ENCODE results near the gene MEF2C. TPM values are rescaled to one million over a fixed set of nuclear protein-coding genes. Genes with fewer than 3 reads are reported as not detected.

MEF2C gene
- total RNA-seq, 1 donor from 2014 or later = 0.26 TPM

DNA sequence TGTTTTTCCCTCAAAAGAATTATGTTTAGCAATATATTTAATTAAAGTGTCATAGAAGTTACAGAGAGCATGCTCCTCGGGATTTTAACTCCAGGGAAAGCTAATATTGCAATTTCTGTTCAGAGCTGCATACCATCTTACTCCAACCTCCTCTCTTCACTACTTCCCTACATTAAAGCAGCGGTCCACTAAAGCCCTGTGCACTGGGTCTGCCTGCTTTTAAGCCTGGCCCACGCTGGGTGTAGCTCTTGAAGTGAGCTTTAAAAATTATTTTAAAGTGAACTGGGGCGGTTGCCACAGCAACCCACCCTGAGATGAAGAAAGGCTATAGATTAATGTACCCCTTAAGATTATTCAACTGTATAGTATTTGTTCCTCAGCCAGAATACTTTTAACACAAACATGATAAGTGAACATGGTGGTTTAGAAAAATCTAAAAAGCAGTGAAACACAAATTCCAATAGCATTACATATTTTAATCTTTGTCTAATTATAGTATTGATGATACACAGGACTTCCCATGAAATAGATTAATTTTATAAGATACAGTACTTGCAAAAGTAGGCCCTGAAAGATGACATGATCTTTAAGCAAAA lies 3.9 kb upstream of the MEF2C start:
- Histone ChIP-seq H3F3A (ENCODE audit: low read depth) (peaks cover 34% of the 10 kb centered on the region), H3K4me2 (no peak overlapping the region), H3K4me3 (no peak overlapping the region), H3K36me3 (no peaks in the 10 kb centered on the region), H3K9ac (no peak overlapping the region), H2AFZ (replicated peaks) (no peak overlapping the region), H3K79me2 (ENCODE audit: low read depth) (no peaks in the 10 kb centered on the region), H3K27me3 (peaks cover 91% of the 10 kb centered on the region), H4K20me1 (ENCODE audit: low read depth) (no peaks in the 10 kb centered on the region), H3K27ac (no peak overlapping the region), H3K4me1 (peaks cover 15% of the 10 kb centered on the region), H3K9me3 (ENCODE audit: low read depth) (no peaks in the 10 kb centered on the region)
- DNase-seq (ENCODE audit: low spot score) = no peak
- TF ChIP-seq EZH2phosphoT487 (IDR thresholded peaks at IDR 0.05) (no peak), EZH2 (IDR thresholded peaks at IDR 0.05) (no peak)
- TF ChIP-seq, protein P1, sequence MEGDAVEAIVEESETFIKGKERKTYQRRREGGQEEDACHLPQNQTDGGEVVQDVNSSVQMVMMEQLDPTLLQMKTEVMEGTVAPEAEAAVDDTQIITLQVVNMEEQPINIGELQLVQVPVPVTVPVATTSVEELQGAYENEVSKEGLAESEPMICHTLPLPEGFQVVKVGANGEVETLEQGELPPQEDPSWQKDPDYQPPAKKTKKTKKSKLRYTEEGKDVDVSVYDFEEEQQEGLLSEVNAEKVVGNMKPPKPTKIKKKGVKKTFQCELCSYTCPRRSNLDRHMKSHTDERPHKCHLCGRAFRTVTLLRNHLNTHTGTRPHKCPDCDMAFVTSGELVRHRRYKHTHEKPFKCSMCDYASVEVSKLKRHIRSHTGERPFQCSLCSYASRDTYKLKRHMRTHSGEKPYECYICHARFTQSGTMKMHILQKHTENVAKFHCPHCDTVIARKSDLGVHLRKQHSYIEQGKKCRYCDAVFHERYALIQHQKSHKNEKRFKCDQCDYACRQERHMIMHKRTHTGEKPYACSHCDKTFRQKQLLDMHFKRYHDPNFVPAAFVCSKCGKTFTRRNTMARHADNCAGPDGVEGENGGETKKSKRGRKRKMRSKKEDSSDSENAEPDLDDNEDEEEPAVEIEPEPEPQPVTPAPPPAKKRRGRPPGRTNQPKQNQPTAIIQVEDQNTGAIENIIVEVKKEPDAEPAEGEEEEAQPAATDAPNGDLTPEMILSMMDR (IDR thresholded peaks at IDR 0.05) = no peak
- no peak overlapping the region for H3K27ac Mint-ChIP-seq
- no peaks in the 10 kb centered on the region for H3K9me3 Mint-ChIP-seq
- H3K4me3 Mint-ChIP-seq = no peak overlapping the region
- H3K4me1 Mint-ChIP-seq = peaks cover 19% of the 10 kb centered on the region
- H3K27me3 Mint-ChIP-seq (ENCODE audit: insufficient read depth, low read depth) = peaks cover 18% of the 10 kb centered on the region
- H3K36me3 Mint-ChIP-seq = no peaks in the 10 kb centered on the region

DNA sequence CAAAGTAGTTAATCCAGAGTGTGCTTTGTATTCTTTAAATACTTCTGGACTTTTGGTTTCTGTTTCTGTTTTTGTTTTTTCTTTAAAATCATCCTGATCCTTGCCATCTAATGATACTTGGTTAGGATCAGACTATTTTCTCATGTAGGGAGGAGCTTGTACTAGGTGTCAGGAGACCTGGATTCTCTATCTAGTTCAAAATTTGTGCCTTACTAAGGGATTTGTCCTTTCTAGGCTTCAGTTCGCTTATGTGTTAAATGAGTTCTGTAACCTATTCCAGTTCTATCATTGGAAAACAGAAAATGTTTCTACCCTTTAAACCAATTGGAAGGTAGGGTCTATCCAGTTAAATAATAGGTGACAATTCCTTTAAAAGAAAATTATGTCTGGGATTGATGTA lies 3.3 kb upstream of the MEF2C start:
- Histone ChIP-seq H3K9me3 (ENCODE audit: low read depth) (no peaks in the 10 kb centered on the region), H3K9ac (no peak overlapping the region), H3K79me2 (ENCODE audit: low read depth) (no peaks in the 10 kb centered on the region), H3K4me1 (peaks cover 15% of the 10 kb centered on the region), H3K27me3 (peaks cover 97% of the 10 kb centered on the region), H3K27ac (no peak overlapping the region), H3F3A (ENCODE audit: low read depth) (peaks cover 38% of the 10 kb centered on the region), H3K36me3 (no peaks in the 10 kb centered on the region), H3K4me2 (no peak overlapping the region), H2AFZ (replicated peaks) (no peak overlapping the region), H3K4me3 (no peak overlapping the region), H4K20me1 (ENCODE audit: low read depth) (no peaks in the 10 kb centered on the region)
- peaks cover 18% of the 10 kb centered on the region for H3K27me3 Mint-ChIP-seq (ENCODE audit: insufficient read depth, low read depth)
- H3K27ac Mint-ChIP-seq = no peak overlapping the region
- H3K9me3 Mint-ChIP-seq = no peaks in the 10 kb centered on the region
- no peak for TF ChIP-seq EZH2phosphoT487 (IDR thresholded peaks at IDR 0.05)
- no peak for TF ChIP-seq EZH2 (IDR thresholded peaks at IDR 0.05)
- TF ChIP-seq, protein P1 (IDR thresholded peaks at IDR 0.05) = no peak
- H3K4me1 Mint-ChIP-seq = peaks cover 19% of the 10 kb centered on the region
- no peaks in the 10 kb centered on the region for H3K36me3 Mint-ChIP-seq
- DNase-seq (ENCODE audit: low spot score) = no peak
- H3K4me3 Mint-ChIP-seq = no peak overlapping the region

DNA sequence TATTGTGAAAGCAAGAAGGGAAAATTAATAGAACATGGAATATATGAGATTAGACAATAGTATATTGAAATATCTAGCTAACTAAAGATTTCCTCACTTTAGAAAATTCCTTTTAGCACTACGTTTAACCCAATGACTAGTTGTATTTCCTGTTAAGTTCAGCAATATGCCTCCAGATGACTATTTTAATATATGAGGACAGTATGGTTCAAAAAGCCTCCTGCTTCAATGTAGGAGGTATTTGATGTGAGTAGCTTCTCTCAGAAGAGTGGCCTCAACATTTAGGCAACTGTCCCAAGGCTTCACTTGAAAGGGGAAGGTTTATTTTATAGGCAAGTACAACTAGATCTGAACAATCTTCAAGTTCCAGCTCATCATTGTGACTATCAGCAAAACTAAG lies 2.0 kb upstream of the MEF2C start:
- H3K4me2 ChIP-seq = no peak overlapping the region
- Mint-ChIP-seq H3K36me3 (no peaks in the 10 kb centered on the region), H3K9me3 (no peaks in the 10 kb centered on the region), H3K4me3 (peak overlapping the region; percentile 94), H3K4me1 (peaks cover 19% of the 10 kb centered on the region), H3K27me3 (ENCODE audit: insufficient read depth, low read depth) (peaks cover 14% of the 10 kb centered on the region), H3K27ac (no peak overlapping the region)
- no peak for DNase-seq (ENCODE audit: low spot score)
- H2AFZ ChIP-seq (replicated peaks) = no peak overlapping the region
- peaks cover 15% of the 10 kb centered on the region for H3K4me1 ChIP-seq
- TF ChIP-seq EZH2phosphoT487 (IDR thresholded peaks at IDR 0.05) = no peak
- TF ChIP-seq, protein P1 (IDR thresholded peaks at IDR 0.05) = no peak
- no peak for TF ChIP-seq EZH2 (IDR thresholded peaks at IDR 0.05)
- H3K9me3 ChIP-seq (ENCODE audit: low read depth) = no peaks in the 10 kb centered on the region
- no peak overlapping the region for H3K4me3 ChIP-seq
- H3K27me3 ChIP-seq = peaks cover 96% of the 10 kb centered on the region
- no peak overlapping the region for H3K27ac ChIP-seq
- no peaks in the 10 kb centered on the region for H4K20me1 ChIP-seq (ENCODE audit: low read depth)
- H3K9ac ChIP-seq = no peak overlapping the region
- H3F3A ChIP-seq (ENCODE audit: low read depth) = peaks cover 38% of the 10 kb centered on the region
- H3K79me2 ChIP-seq (ENCODE audit: low read depth) = no peaks in the 10 kb centered on the region
- H3K36me3 ChIP-seq = no peaks in the 10 kb centered on the region
